ENCODE results near the gene TBC1D22A. TPM values are rescaled to one million over a fixed set of nuclear protein-coding genes. Genes with fewer than 3 reads are reported as not detected.

The TBC1D22A gene
- total RNA-seq, 2 donors from 2014 or later, result 11.5 to 15.4 TPM

GRCh38 chr22:47124961-47125360 lies 362.5 kb downstream of the TBC1D22A start:
- H3K4me1 ChIP-seq, result no peaks in the 10 kb centered on the region
- H3K36me3 ChIP-seq, result no peaks in the 10 kb centered on the region
- H3K27me3 ChIP-seq, result no peaks in the 10 kb centered on the region
- no peak for DNase-seq (ENCODE audit: low spot score)
- no peak for TF ChIP-seq CTCF (IDR thresholded peaks at IDR 0.05)
- H3K9me3 ChIP-seq, result no peaks in the 10 kb centered on the region
- no peak overlapping the region for H3K27ac ChIP-seq
- no peak overlapping the region for H3K4me3 ChIP-seq

DNA sequence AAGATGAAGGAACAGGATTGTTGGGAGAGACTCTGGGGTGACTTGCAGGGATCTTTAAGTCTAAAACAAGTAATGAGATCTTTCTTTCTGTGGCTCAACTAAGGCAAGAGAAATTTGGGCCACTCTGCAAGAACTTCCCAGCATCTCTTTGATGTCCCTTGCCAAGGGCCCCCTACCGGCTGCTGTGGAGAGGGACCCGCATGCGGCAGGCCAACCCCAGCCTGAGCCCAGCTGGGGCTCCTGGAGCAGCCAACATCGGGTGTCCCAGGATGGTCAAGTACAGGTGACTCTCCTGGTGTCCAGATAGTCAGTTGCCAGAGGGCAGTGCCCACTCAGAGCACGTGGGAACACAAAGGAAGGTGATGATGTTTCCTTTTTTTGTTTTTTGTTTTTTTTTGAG lies 363.2 kb downstream of the TBC1D22A start:
- TF ChIP-seq CTCF (IDR thresholded peaks at IDR 0.05), result no peak
- Histone ChIP-seq H3K27me3 (no peaks in the 10 kb centered on the region), H3K4me1 (no peaks in the 10 kb centered on the region), H3K9me3 (no peaks in the 10 kb centered on the region), H3K4me3 (no peak overlapping the region), H3K27ac (no peak overlapping the region), H3K36me3 (no peaks in the 10 kb centered on the region)
- DNase-seq (ENCODE audit: low spot score), result no peak

GRCh38 chr22:47126344-47126811 lies 363.9 kb downstream of the TBC1D22A start:
- Histone ChIP-seq H3K4me1 (no peaks in the 10 kb centered on the region), H3K27me3 (no peaks in the 10 kb centered on the region), H3K36me3 (no peaks in the 10 kb centered on the region), H3K4me3 (no peak overlapping the region), H3K27ac (no peak overlapping the region), H3K9me3 (no peaks in the 10 kb centered on the region)
- no peak for TF ChIP-seq CTCF (IDR thresholded peaks at IDR 0.05)
- DNase-seq (ENCODE audit: low spot score), result no peak

DNA sequence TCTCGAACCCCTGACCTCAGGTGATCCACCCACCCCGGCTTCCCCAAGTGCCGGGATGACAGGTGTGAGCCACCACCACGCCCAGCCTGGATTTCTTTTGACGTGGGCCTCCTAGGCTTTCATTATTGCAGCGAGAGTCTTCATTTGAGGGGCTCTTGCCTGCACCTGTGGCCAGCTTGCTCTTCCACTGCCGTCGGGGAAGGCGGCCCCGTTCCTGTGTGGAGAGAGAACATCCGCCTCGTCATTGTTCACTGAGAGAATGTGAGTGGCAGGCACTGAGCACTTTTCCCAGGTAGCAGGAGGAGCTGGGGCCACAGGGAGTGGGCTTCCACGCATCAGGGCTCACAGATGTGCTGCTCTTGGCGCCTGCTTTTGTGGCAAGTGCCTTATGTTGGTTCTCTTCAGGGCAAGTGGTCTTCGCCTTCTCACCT lies 365.0 kb downstream of the TBC1D22A start:
- H3K27me3 ChIP-seq, result no peaks in the 10 kb centered on the region

GRCh38 chr22:47128216-47128615 lies 365.8 kb downstream of the TBC1D22A start:
- Histone ChIP-seq H3K27ac (no peak overlapping the region), H3K27me3 (no peaks in the 10 kb centered on the region), H3K36me3 (no peaks in the 10 kb centered on the region), H3K9me3 (no peaks in the 10 kb centered on the region), H3K4me1 (no peaks in the 10 kb centered on the region), H3K4me3 (no peak overlapping the region)
- TF ChIP-seq CTCF (IDR thresholded peaks at IDR 0.05), result no peak
- no peak for DNase-seq (ENCODE audit: low spot score)

More for the DNA sequence above, 365.0 kb downstream of the TBC1D22A start:
- Histone ChIP-seq H3K27ac (no peak overlapping the region), H3K9me3 (no peaks in the 10 kb centered on the region), H3K4me1 (no peaks in the 10 kb centered on the region), H3K36me3 (no peaks in the 10 kb centered on the region), H3K4me3 (no peak overlapping the region)
- no peak for TF ChIP-seq CTCF (IDR thresholded peaks at IDR 0.05)
- no peak for DNase-seq (ENCODE audit: low spot score)

GRCh38 chr22:47128622-47129215 lies 366.3 kb downstream of the TBC1D22A start:
- Histone ChIP-seq H3K27me3 (no peaks in the 10 kb centered on the region), H3K4me3 (no peak overlapping the region), H3K36me3 (no peaks in the 10 kb centered on the region), H3K27ac (no peak overlapping the region), H3K4me1 (no peaks in the 10 kb centered on the region), H3K9me3 (no peaks in the 10 kb centered on the region)
- no peak for DNase-seq (ENCODE audit: low spot score)
- TF ChIP-seq CTCF (IDR thresholded peaks at IDR 0.05), result no peak

Measured in right atrium auricular region (tissue), 2 donors.